GM21737 (cell line): Measurements from ENCODE around the gene GPHB5.
"Not testable (repeated sequence)": the region's sequence is repeated elsewhere in the genome, so short reads cannot be mapped to it uniquely, and the experiment has no call there.

Experiments used
- ATAC-seq: cut with Tn5 transposase; IDR thresholded peaks from one replicate; pipeline ENCODE4 v1.9.1; 2021; ENCODE audit warnings: mild to moderate bottlenecking, moderate library complexity; ENCODE audit not compliant: unreplicated experiment

The GPHB5 gene

GRCh38 chr14:63318835-63319234 lies at the start of gene GPHB5:
Gene GPHB5 (minus strand): TSS chr14:63318935. CDS start chr14:63317849, 1,086 bp downstream.
- ATAC-seq = no peak

- no peak for ATAC-seq
Measured at GRCh38 chr14:63367742-63368364, 49.1 kb upstream of the GPHB5 start.

GRCh38 chr14:63362389-63362819 lies 43.7 kb upstream of the GPHB5 start:
- no peak for ATAC-seq

GRCh38 chr14:63361790-63362189 lies 43.1 kb upstream of the GPHB5 start:
- ATAC-seq = no peak

- no peak for ATAC-seq
Measured at GRCh38 chr14:63357841-63358240, 39.1 kb upstream of the GPHB5 start.

GRCh38 chr14:63345826-63346225 lies 27.1 kb upstream of the GPHB5 start:
- ATAC-seq = no peak

GRCh38 chr14:63344336-63344735 lies 25.6 kb upstream of the GPHB5 start:
- no peak for ATAC-seq

GRCh38 chr14:63343878-63344277 lies 25.1 kb upstream of the GPHB5 start:
- ATAC-seq = no peak

- no peak for ATAC-seq
Measured at GRCh38 chr14:63342371-63342770, 23.6 kb upstream of the GPHB5 start.

GRCh38 chr14:63328787-63329737 lies 10.3 kb upstream of the GPHB5 start:
- ATAC-seq = no peak

- no peak for ATAC-seq
Measured at GRCh38 chr14:63326840-63327239, 8.1 kb upstream of the GPHB5 start.

- no peak for ATAC-seq
Measured at GRCh38 chr14:63322897-63323573, 4.3 kb upstream of the GPHB5 start.

- no peak for ATAC-seq
Measured at GRCh38 chr14:63322472-63322871, 3.7 kb upstream of the GPHB5 start.

GRCh38 chr14:63308723-63309317 lies 9.9 kb downstream of the GPHB5 start:
- no peak for ATAC-seq

GRCh38 chr14:63304429-63304828 lies 14.3 kb downstream of the GPHB5 start:
- not testable (repeated sequence) for ATAC-seq

GRCh38 chr14:63301891-63302534 lies 16.7 kb downstream of the GPHB5 start:
- ATAC-seq = no peak

GRCh38 chr14:63300854-63301253 lies 17.9 kb downstream of the GPHB5 start:
- ATAC-seq = no peak

GRCh38 chr14:63299351-63300110 lies 19.2 kb downstream of the GPHB5 start:
- ATAC-seq = no peak

- ATAC-seq = no peak
Measured at GRCh38 chr14:63297372-63298063, 21.2 kb downstream of the GPHB5 start.
